Body of pancreas (tissue), 4 donors: ENCODE measurements around the gene USP33. TPM values are rescaled to one million over a fixed set of nuclear protein-coding genes. Genes with fewer than 3 reads are reported as not detected.

Source experiments
- ATAC-seq: fragments of 150-250 bp; one replicate; pipeline ENCODE4 v1.9.1; 2016
- DNase-seq, 4 donors: peaks; one replicate each; pipeline ENCODE4 v3.0.0-alpha.2; 2019
- H3K27ac ChIP-seq, 4 donors: fragments of 200-600 bp; sonication (generic); 1 replicate in 3 of 4; 2 replicates in 1 of 4; pipeline versions ENCODE4 v1.5.1 to v1.6.1; 2016 to 2019; ENCODE audit warnings: mild to moderate bottlenecking in 1 of 4, mixed read lengths in 1 of 4, moderate library complexity in 1 of 4
- H3K27me3 ChIP-seq, 2 donors: fragments of 200-600 bp; sonication (generic); one replicate each; pipeline ENCODE4 v1.6.0; 2016; ENCODE audit warnings: mild to moderate bottlenecking in 1 of 2
- H3K36me3 ChIP-seq, 2 donors: fragments of 200-600 bp; sonication (generic); replicated peaks in 1 of 2; 2 replicates each; pipeline ENCODE4 v1.5.1; 2016; ENCODE audit warnings: low read depth in 2 of 2; ENCODE audit not compliant: insufficient read depth in 1 of 2
- H3K4me1 ChIP-seq: fragments of 200-600 bp; sonication (generic); one replicate; pipeline ENCODE4 v1.6.0; 2016
- H3K4me3 ChIP-seq, 2 donors: fragments of 200-600 bp; sonication (generic); 1 replicate in 1 of 2; 2 replicates in 1 of 2; pipeline ENCODE4 v1.5.1; 2016 to 2019
- H3K9me3 ChIP-seq, 3 donors: fragments of 200-600 bp; sonication (generic); 1 replicate in 2 of 3; 2 replicates in 1 of 3; pipeline ENCODE4 v1.5.1; 2016
- CTCF ChIP-seq, 7 experiments: fragments of 450-650 bp in 4 of 7; fragments of 200-600 bp in 3 of 7; sonication (generic) in 3 of 7; IDR thresholded peaks; one replicate each; pipeline ENCODE4 v1.5.1; 2016 to 2019; ENCODE audit warnings: antibody characterized with exemption in 7 of 7
- POLR2A ChIP-seq, 3 donors: fragments of 450-650 bp; IDR thresholded peaks; one replicate each; pipeline ENCODE4 v1.6.1; 2016; ENCODE audit warnings: antibody characterized with exemption in 3 of 3, mild to moderate bottlenecking in 2 of 3
- WGBS, 2 donors: methylation state at CpG; one replicate each; pipeline ENCODE4 v1.1.5; 2017; 5-methylcytosine and 5-hydroxymethylcytosine counted together
- intact Hi-C: fragments of 100-400 bp; cut with DNase I; formaldehyde crosslinking; loops from one replicate; pipeline ENCODE4 v1.15.1; 2023
- total RNA-seq, 2 donors: library from RNA; depleted of rRNA; stranded (reverse); fragments of >200 nt; gene quantifications; one replicate each; pipeline ENCODE4 v1.1.0, GENCODE V29; 2016

The USP33 gene
- total RNA-seq, 2 donors from 2014 or later, result 53.1 to 65.1 TPM

- intact Hi-C loops, result no loop called here
- WGBS, 2 donors, result 26 to 41% methylated on average over 3 of the region's 3 CpGs
- no peaks in the 10 kb centered on the region for H3K9me3 ChIP-seq
- TF ChIP-seq POLR2A (IDR thresholded peaks at IDR 0.05) (no peak), CTCF (IDR thresholded peaks at IDR 0.05) (no peak)
- no peaks in the 10 kb centered on the region for H3K27me3 ChIP-seq
- no peak overlapping the region for H3K4me3 ChIP-seq
- no peak overlapping the region for H3K27ac ChIP-seq
- ATAC-seq, result no peak
- no peak for DNase-seq
- H3K4me1 ChIP-seq, result peaks cover 5% of the 10 kb centered on the region
- H3K36me3 ChIP-seq, result peaks cover 0 to 3% of the 10 kb centered on the region in 2 donors
Measured at GRCh38 chr1:77742011-77742555, 17.6 kb downstream of the USP33 start.

GRCh38 chr1:77741316-77741715 lies 18.3 kb downstream of the USP33 start:
- TF ChIP-seq CTCF (IDR thresholded peaks at IDR 0.05), result no peak
- no peak for TF ChIP-seq POLR2A (IDR thresholded peaks at IDR 0.05)
- Histone ChIP-seq H3K4me1 (peaks cover 5% of the 10 kb centered on the region), H3K4me3 (no peak overlapping the region), H3K9me3 (no peaks in the 10 kb centered on the region), H3K27ac (no peak overlapping the region), H3K27me3 (no peaks in the 10 kb centered on the region), H3K36me3 (peaks cover 0 to 3% of the 10 kb centered on the region in 2 donors)
- 93 to 94% methylated on average over 1 of the region's 1 CpG for WGBS, 2 donors
- DNase-seq (no peak), ATAC-seq (no peak)
- intact Hi-C loops, result no loop called here

- intact Hi-C loops, result no loop called here
- peaks cover 5% of the 10 kb centered on the region for H3K4me1 ChIP-seq
Measured at GRCh38 chr1:77739235-77739634, 20.4 kb downstream of the USP33 start.

GRCh38 chr1:77732090-77732489 lies 27.6 kb downstream of the USP33 start:
- H3K27me3 ChIP-seq, result no peaks in the 10 kb centered on the region
- intact Hi-C loops, result no loop called here
- ATAC-seq (no peak), DNase-seq (no peak)
- H3K27ac ChIP-seq, result no peak overlapping the region
- H3K36me3 ChIP-seq, result peaks cover 0 to 12% of the 10 kb centered on the region in 2 donors
- no peak overlapping the region for H3K4me3 ChIP-seq
- TF ChIP-seq POLR2A (IDR thresholded peaks at IDR 0.05) (no peak), CTCF (IDR thresholded peaks at IDR 0.05) (no peak)
- 43 to 45% methylated on average over 1 of the region's 1 CpG for WGBS, 2 donors
- H3K4me1 ChIP-seq, result no peaks in the 10 kb centered on the region
- no peaks in the 10 kb centered on the region for H3K9me3 ChIP-seq

More at GRCh38 chr1:77739235-77739634, 20.4 kb downstream of the USP33 start:
- Histone ChIP-seq H3K27me3 (no peaks in the 10 kb centered on the region), H3K9me3 (no peaks in the 10 kb centered on the region), H3K36me3 (peaks cover 0 to 3% of the 10 kb centered on the region in 2 donors), H3K27ac (no peak overlapping the region), H3K4me3 (no peak overlapping the region)
- DNase-seq (no peak), ATAC-seq (no peak)
- TF ChIP-seq POLR2A (IDR thresholded peaks at IDR 0.05) (no peak), CTCF (IDR thresholded peaks at IDR 0.05) (no peak)
- WGBS, 2 donors, result 86 to 91% methylated on average over 1 of the region's 1 CpG

GRCh38 chr1:77725706-77726105 lies 33.9 kb downstream of the USP33 start:
- H3K4me3 ChIP-seq, result no peak overlapping the region

More at GRCh38 chr1:77725706-77726105, 33.9 kb downstream of the USP33 start:
- no peak for TF ChIP-seq POLR2A (IDR thresholded peaks at IDR 0.05)
- TF ChIP-seq CTCF (IDR thresholded peaks at IDR 0.05), result no peak
- intact Hi-C loops, result no loop called here
- no peaks in the 10 kb centered on the region for H3K27me3 ChIP-seq
- ATAC-seq (no peak), DNase-seq (no peak)
- no peak overlapping the region for H3K27ac ChIP-seq
- no peaks in the 10 kb centered on the region for H3K9me3 ChIP-seq
- H3K36me3 ChIP-seq, result peaks cover 0 to 21% of the 10 kb centered on the region in 2 donors
- H3K4me1 ChIP-seq, result no peaks in the 10 kb centered on the region
- 96 to 99% methylated on average over 4 of the region's 4 CpGs for WGBS, 2 donors
